ENCODE measurements around the gene RPL22.
"Not testable (repeated sequence)": the region's sequence is repeated elsewhere in the genome, so short reads cannot be mapped to it uniquely, and the experiment has no call there.

RPL22 gene

GRCh38 chr1:6233376-6233775 lies 34.0 kb upstream of the RPL22 start:
- DNase-seq, result no peak

- DNase-seq, result no peak
Observed at GRCh38 chr1:6225651-6226050, 26.3 kb upstream of the RPL22 start.

- no peak for DNase-seq
Observed at GRCh38 chr1:6224718-6225117, 25.3 kb upstream of the RPL22 start.

GRCh38 chr1:6223617-6224016 lies 24.2 kb upstream of the RPL22 start:
- DNase-seq, result no peak

GRCh38 chr1:6222636-6223035 lies 23.2 kb upstream of the RPL22 start:
- DNase-seq, result no peak

- DNase-seq, result no peak
Observed at GRCh38 chr1:6221210-6221784, 21.9 kb upstream of the RPL22 start.

- no peak for DNase-seq
Observed at GRCh38 chr1:6220236-6220635, 20.8 kb upstream of the RPL22 start.

- not testable (repeated sequence) for DNase-seq
Observed at GRCh38 chr1:6219641-6220040, 20.2 kb upstream of the RPL22 start.

- no peak for DNase-seq
Observed at GRCh38 chr1:6218375-6219164, 19.2 kb upstream of the RPL22 start.

- peak; percentile 63 for DNase-seq
Observed at GRCh38 chr1:6212193-6212959, 13.0 kb upstream of the RPL22 start.

- DNase-seq, result no peak
Observed at GRCh38 chr1:6211731-6212130, 12.3 kb upstream of the RPL22 start.

- no peak for DNase-seq
Observed at GRCh38 chr1:6210591-6211355, 11.4 kb upstream of the RPL22 start.

- no peak for DNase-seq
Observed at GRCh38 chr1:6209661-6210580, 10.5 kb upstream of the RPL22 start.

- DNase-seq, result peak; percentile 67
Observed at GRCh38 chr1:6208723-6209660, 9.6 kb upstream of the RPL22 start.

- DNase-seq, result no peak
Observed at GRCh38 chr1:6207921-6208320, 8.5 kb upstream of the RPL22 start.

- no peak for DNase-seq
Observed at GRCh38 chr1:6207075-6207885, 7.9 kb upstream of the RPL22 start.

- no peak for DNase-seq
Observed at GRCh38 chr1:6206520-6206855, 7.1 kb upstream of the RPL22 start.

- peak; percentile 91 for DNase-seq
Observed at GRCh38 chr1:6205849-6206519, 6.6 kb upstream of the RPL22 start, which contains the start of gene RNF207. RNF207 (plus strand) TSS chr1:6206119; CDS start chr1:6206536, 417 bp downstream.

- DNase-seq, result no peak
Observed at GRCh38 chr1:6202256-6202655, 2.9 kb upstream of the RPL22 start.
